ENCODE measurements around the gene PHC2. TPM values are rescaled to one million over a fixed set of nuclear protein-coding genes. Genes with fewer than 3 reads are reported as not detected.
A peak's percentile ranks its signal among the peaks of the same experiment; 100 is the strongest.

The PHC2 gene
- total and polyA plus RNA-seq, 9 of the 15 experiments (the other 6 are each of a cell fraction or from before 2014, with no cell fraction given), result 3.1 to 67.6 (median 34.6) TPM

GRCh38 chr1:33361532-33362235 lies 69.2 kb downstream of the PHC2 start (continued):
- no peak for TF ChIP-seq CCAR2 (IDR thresholded peaks at IDR 0.05; ENCODE audit: low read depth, low read length)
- TF ChIP-seq ZNF445 (CRISPR knock-in tag; IDR thresholded peaks at IDR 0.05; ENCODE audit: low read depth), result no peak
- no peak for TF ChIP-seq KLF1 (tag; IDR thresholded peaks at IDR 0.05)
- TF ChIP-seq CREB5 (CRISPR knock-in tag; IDR thresholded peaks at IDR 0.05), result no peak
- no peak for TF ChIP-seq GTF2F1 (IDR thresholded peaks at IDR 0.05; ENCODE audit: low read depth, low read length)
- TF ChIP-seq BCL6 (CRISPR knock-in tag; IDR thresholded peaks at IDR 0.05), result no peak
- no peak for TF ChIP-seq ZNF197 (CRISPR knock-in tag; IDR thresholded peaks at IDR 0.05; ENCODE audit: low read depth)
- no peak for TF ChIP-seq HEY1 (CRISPR knock-in tag; IDR thresholded peaks at IDR 0.05; ENCODE audit: borderline replicate concordance)
- no peak for TF ChIP-seq RBM22 (IDR thresholded peaks at IDR 0.05; ENCODE audit: low read depth, low read length, poor library complexity, severe bottlenecking)
- TF ChIP-seq CEBPG (CRISPR knock-in tag; IDR thresholded peaks at IDR 0.05), result no peak
- TF ChIP-seq CEBPG (tag; conservative IDR thresholded peaks at IDR 0.05 in 1 of 2, IDR thresholded peaks at IDR 0.05 in 1 of 2), result peak; percentile 69 to 78; a peak in 3 of 4 replicates
- TF ChIP-seq YY1 (IDR thresholded peaks at IDR 0.05; ENCODE audit: borderline replicate concordance in 1 of 3, control insufficient read depth in 1 of 3, extremely low read depth in 1 of 3, insufficient read depth in 3 of 3, insufficient read length in 1 of 3, insufficient replicate concordance in 2 of 3, low read depth in 1 of 3, low read length in 2 of 3), result no peak
- no peak for TF ChIP-seq ZNF121 (CRISPR knock-in tag; conservative IDR thresholded peaks at IDR 0.05)
- TF ChIP-seq PCBP1 (IDR thresholded peaks at IDR 0.05; ENCODE audit: low read depth, low read length, poor library complexity, severe bottlenecking), result no peak
- TF ChIP-seq NCOR1 (IDR thresholded peaks at IDR 0.05), result peak; percentile 76
- TF ChIP-seq PHB2 (IDR thresholded peaks at IDR 0.05; ENCODE audit: low read depth), result no peak
- TF ChIP-seq, protein P1, sequence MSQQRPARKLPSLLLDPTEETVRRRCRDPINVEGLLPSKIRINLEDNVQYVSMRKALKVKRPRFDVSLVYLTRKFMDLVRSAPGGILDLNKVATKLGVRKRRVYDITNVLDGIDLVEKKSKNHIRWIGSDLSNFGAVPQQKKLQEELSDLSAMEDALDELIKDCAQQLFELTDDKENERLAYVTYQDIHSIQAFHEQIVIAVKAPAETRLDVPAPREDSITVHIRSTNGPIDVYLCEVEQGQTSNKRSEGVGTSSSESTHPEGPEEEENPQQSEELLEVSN (IDR thresholded peaks at IDR 0.05; ENCODE audit: borderline replicate concordance in 1 of 2, extremely low read depth in 1 of 2, insufficient read depth in 1 of 2, insufficient read length in 1 of 2, low read depth in 1 of 2, low read length in 1 of 2, poor library complexity in 1 of 2, severe bottlenecking in 1 of 2), result peak in 1 of 2 experiments; percentile 29
- TF ChIP-seq DNMT1 (IDR thresholded peaks at IDR 0.05), result no peak
- no peak for TF ChIP-seq NFYB (IDR thresholded peaks at IDR 0.05; ENCODE audit: extremely low read depth, insufficient read length)
- no peak for TF ChIP-seq HDAC3 (IDR thresholded peaks at IDR 0.05; ENCODE audit: borderline replicate concordance, partially characterized antibody)
- TF ChIP-seq TCF3 (CRISPR knock-in tag; IDR thresholded peaks at IDR 0.05), result peak; percentile 75
- TF ChIP-seq ELK1 (CRISPR knock-in tag; IDR thresholded peaks at IDR 0.05), result no peak
- no peak for TF ChIP-seq CBX1 (IDR thresholded peaks at IDR 0.05; ENCODE audit: low read depth)
- no peak for TF ChIP-seq PPARD (CRISPR knock-in tag; IDR thresholded peaks at IDR 0.05)
- TF ChIP-seq CBX3 (IDR thresholded peaks at IDR 0.05; ENCODE audit: borderline replicate concordance in 1 of 2, low read length in 2 of 2), result no peak

Measured in K562 (cell line).